ENCODE results near the gene DISP3.

DNA sequence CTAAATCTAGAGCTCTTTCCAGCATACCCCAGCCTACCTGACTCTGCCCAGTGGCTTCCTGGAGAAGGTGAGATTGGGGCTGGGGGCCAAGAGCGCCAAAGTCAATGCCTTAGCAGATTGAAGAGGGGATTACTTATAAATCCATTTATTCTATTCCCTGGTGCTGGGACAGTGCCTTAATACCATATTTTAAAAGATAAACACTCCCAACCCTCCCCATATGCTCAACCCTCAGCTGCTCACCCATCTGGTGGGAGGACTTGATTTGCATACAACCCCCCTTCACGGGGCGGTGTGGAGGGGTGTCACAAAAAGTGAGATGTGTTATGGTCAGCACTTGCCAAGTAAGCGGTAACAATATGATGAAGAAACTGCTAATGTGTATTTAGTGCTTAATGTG, 3.2 kb upstream of the DISP3 start:
- TF ChIP-seq, protein P1, sequence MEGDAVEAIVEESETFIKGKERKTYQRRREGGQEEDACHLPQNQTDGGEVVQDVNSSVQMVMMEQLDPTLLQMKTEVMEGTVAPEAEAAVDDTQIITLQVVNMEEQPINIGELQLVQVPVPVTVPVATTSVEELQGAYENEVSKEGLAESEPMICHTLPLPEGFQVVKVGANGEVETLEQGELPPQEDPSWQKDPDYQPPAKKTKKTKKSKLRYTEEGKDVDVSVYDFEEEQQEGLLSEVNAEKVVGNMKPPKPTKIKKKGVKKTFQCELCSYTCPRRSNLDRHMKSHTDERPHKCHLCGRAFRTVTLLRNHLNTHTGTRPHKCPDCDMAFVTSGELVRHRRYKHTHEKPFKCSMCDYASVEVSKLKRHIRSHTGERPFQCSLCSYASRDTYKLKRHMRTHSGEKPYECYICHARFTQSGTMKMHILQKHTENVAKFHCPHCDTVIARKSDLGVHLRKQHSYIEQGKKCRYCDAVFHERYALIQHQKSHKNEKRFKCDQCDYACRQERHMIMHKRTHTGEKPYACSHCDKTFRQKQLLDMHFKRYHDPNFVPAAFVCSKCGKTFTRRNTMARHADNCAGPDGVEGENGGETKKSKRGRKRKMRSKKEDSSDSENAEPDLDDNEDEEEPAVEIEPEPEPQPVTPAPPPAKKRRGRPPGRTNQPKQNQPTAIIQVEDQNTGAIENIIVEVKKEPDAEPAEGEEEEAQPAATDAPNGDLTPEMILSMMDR (conservative IDR thresholded peaks at IDR 0.05; ENCODE audit: low read length), result no peak
- TF ChIP-seq EZH2phosphoT487 (IDR thresholded peaks at IDR 0.05; ENCODE audit: borderline replicate concordance, low read depth, low read length), result no peak
